ENCODE measurements around the gene NLGN1. TPM values are rescaled to one million over a fixed set of nuclear protein-coding genes. Genes with fewer than 3 reads are reported as not detected.

The NLGN1 gene
- total RNA-seq, 1 experiment from 2014 or later = 0.85 TPM

DNA sequence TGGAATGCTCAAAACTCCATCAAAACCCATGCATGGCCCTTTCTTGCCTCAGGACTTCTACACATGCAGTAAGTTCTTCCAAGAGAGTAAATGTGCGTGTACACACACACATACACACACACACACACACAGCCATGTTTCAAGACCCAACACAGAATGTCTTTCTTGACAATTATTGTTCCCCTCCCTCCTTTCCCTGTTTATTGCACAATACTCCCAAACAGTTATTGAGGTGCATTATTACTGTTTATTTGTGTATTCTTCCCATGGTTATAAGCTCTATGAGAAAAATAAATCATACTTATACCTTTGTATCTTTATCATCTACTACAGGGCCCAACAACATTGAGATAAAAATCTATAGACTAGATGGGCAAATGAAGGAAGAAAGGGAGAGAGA is 937.8 kb downstream of the NLGN1 start:
- Histone ChIP-seq H3K36me3 (ENCODE audit: control insufficient read depth, insufficient read depth, low read length) (no peaks in the 10 kb centered on the region), H3K9me3 (ENCODE audit: control insufficient read depth, insufficient read depth, low read depth, low read length) (no peaks in the 10 kb centered on the region), H3K27me3 (ENCODE audit: control insufficient read depth, insufficient read depth, low read length) (no peaks in the 10 kb centered on the region), H3K4me1 (ENCODE audit: control insufficient read depth, insufficient read depth, low read length) (no peaks in the 10 kb centered on the region), H3K27ac (ENCODE audit: low read length) (no peak overlapping the region), H3K4me3 (ENCODE audit: low read depth in 2 of 2, low read length in 2 of 2) (no peak overlapping the region)
- in situ Hi-C loops (cut with HindIII; ENCODE audit: low pct_unique_long_range_greater_than_20kb, low sequenced_read_pairs) (no loop called here), intact Hi-C loops (cut with micrococcal nuclease; ENCODE audit: unreplicated experiment) (no loop called here)
- CTCF ChIA-PET = no interaction called here
- ATAC-seq = no peak
- no TSS peak for BruUV-seq (replicated peaks)
- POLR2A ChIA-PET = no interaction called here
- DNase-seq (ENCODE audit: low read depth, low spot score) = no peak
- no peak for TF ChIP-seq TCF7L2 (IDR thresholded peaks at IDR 0.05; ENCODE audit: low read depth, low read length)
- TF ChIP-seq POLR2AphosphoS5 (IDR thresholded peaks at IDR 0.05; ENCODE audit: low read depth, low read length) = no peak
- TF ChIP-seq, protein P1, sequence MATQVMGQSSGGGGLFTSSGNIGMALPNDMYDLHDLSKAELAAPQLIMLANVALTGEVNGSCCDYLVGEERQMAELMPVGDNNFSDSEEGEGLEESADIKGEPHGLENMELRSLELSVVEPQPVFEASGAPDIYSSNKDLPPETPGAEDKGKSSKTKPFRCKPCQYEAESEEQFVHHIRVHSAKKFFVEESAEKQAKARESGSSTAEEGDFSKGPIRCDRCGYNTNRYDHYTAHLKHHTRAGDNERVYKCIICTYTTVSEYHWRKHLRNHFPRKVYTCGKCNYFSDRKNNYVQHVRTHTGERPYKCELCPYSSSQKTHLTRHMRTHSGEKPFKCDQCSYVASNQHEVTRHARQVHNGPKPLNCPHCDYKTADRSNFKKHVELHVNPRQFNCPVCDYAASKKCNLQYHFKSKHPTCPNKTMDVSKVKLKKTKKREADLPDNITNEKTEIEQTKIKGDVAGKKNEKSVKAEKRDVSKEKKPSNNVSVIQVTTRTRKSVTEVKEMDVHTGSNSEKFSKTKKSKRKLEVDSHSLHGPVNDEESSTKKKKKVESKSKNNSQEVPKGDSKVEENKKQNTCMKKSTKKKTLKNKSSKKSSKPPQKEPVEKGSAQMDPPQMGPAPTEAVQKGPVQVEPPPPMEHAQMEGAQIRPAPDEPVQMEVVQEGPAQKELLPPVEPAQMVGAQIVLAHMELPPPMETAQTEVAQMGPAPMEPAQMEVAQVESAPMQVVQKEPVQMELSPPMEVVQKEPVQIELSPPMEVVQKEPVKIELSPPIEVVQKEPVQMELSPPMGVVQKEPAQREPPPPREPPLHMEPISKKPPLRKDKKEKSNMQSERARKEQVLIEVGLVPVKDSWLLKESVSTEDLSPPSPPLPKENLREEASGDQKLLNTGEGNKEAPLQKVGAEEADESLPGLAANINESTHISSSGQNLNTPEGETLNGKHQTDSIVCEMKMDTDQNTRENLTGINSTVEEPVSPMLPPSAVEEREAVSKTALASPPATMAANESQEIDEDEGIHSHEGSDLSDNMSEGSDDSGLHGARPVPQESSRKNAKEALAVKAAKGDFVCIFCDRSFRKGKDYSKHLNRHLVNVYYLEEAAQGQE (IDR thresholded peaks at IDR 0.05; ENCODE audit: insufficient read depth in 1 of 2, low read depth in 2 of 2, low read length in 1 of 2) = no peak
- TF ChIP-seq CTCF (IDR thresholded peaks at IDR 0.05) = no peak
- no peak for TF ChIP-seq SIN3A (IDR thresholded peaks at IDR 0.05; ENCODE audit: borderline replicate concordance, insufficient read depth, low read depth, low read length)

DNA sequence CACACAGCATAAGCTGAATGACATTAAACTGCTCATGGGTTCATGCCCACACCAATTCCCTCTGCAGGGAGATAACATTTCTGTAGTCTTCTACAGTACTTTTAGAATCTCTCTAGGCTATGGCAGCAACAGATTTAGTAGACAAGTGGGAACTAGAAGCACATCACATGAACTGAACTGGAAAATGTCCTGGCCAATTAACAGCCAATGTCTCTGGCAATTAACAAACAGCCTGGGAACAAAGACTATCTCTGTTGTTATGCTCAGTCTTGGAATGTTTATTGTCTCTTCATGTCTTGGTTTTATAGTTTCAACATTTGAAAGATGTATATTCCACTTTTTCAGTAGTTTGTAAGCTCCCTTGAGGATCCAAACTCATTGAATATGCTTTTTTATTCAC is 938.4 kb downstream of the NLGN1 start:
- no peaks in the 10 kb centered on the region for H3K36me3 ChIP-seq (ENCODE audit: control insufficient read depth, insufficient read depth, low read length)
- no peak overlapping the region for H3K4me3 ChIP-seq (ENCODE audit: low read depth in 2 of 2, low read length in 2 of 2)
- ATAC-seq = no peak
- no peaks in the 10 kb centered on the region for H3K4me1 ChIP-seq (ENCODE audit: control insufficient read depth, insufficient read depth, low read length)
- ChIA-PET POLR2A (no interaction called here), CTCF (no interaction called here)
- H3K27me3 ChIP-seq (ENCODE audit: control insufficient read depth, insufficient read depth, low read length) = no peaks in the 10 kb centered on the region
- TF ChIP-seq SIN3A (IDR thresholded peaks at IDR 0.05; ENCODE audit: borderline replicate concordance, insufficient read depth, low read depth, low read length) = no peak
- TF ChIP-seq POLR2AphosphoS5 (IDR thresholded peaks at IDR 0.05; ENCODE audit: low read depth, low read length) = no peak
- no peak for TF ChIP-seq TCF7L2 (IDR thresholded peaks at IDR 0.05; ENCODE audit: low read depth, low read length)
- TF ChIP-seq, protein P1 (IDR thresholded peaks at IDR 0.05; ENCODE audit: insufficient read depth in 1 of 2, low read depth in 2 of 2, low read length in 1 of 2) = no peak
- TF ChIP-seq CTCF (IDR thresholded peaks at IDR 0.05) = no peak
- no peaks in the 10 kb centered on the region for H3K9me3 ChIP-seq (ENCODE audit: control insufficient read depth, insufficient read depth, low read depth, low read length)
- no peak overlapping the region for H3K27ac ChIP-seq (ENCODE audit: low read length)
- intact Hi-C loops (cut with micrococcal nuclease; ENCODE audit: unreplicated experiment) (no loop called here), in situ Hi-C loops (cut with HindIII; ENCODE audit: low pct_unique_long_range_greater_than_20kb, low sequenced_read_pairs) (no loop called here)
- BruUV-seq (replicated peaks) = no TSS peak
- no peak for DNase-seq (ENCODE audit: low read depth, low spot score)

Data from Panc1 (cell line).